ENCODE data around the gene MYOZ3.

MYOZ3 gene

DNA sequence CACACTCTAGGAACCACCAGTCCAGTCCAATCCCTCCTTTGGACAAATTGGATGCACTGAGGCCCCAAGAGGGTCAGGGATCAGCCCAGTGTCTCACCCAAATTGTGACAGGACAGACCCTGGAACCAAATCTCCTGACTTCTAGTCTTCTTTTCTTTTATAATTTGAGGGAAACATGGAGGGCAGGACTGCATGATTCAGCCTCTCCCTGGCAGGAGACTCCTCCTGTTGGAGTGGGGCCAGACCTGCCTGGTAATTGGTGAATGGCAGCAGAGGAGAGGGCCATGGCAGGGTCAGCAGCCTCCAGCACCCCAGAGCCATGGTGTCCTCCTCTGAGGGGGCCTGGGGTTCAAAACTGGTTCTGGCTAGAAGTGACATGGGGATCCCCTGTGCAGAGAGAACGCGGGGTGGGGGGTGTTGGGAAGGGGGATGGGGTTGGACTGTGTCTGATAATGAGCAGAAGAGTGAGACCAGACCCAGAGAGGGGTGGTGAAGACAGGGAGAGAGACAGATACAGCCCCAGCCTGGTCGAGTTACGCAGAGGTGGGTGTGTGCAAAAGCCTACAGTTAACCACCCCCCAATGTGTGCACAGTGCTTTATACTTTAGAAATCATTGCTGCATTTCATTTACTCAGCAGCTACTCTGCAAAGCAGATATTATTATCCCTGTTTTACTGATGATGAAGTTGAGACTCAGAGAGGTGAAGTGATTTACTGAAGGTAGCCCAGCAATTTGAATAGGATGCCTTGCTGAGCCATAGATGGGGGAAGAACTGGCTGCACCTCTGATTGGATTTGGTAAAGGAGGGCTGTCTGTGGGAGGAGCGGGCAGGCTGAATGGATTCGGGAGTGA lies 24.4 kb upstream of the MYOZ3 start:
- Histone ChIP-seq H3K4me3 (ENCODE audit: low read length in 2 of 2) (no peak overlapping the region), H3K9me3 (ENCODE audit: control insufficient read depth in 2 of 2, low read length in 2 of 2) (no peaks in the 10 kb centered on the region), H3K27ac (ENCODE audit: low read depth in 2 of 2, low read length in 2 of 2) (no peak overlapping the region), H3K27me3 (ENCODE audit: control insufficient read depth in 2 of 2, insufficient read depth in 2 of 2, low read length in 2 of 2) (no peaks in the 10 kb centered on the region), H3K36me3 (ENCODE audit: control insufficient read depth in 2 of 2, insufficient read depth in 2 of 2, low read length in 2 of 2) (peaks cover 3 to 5% of the 10 kb centered on the region in 2 donors), H3K9ac (ENCODE audit: low read depth in 1 of 2, low read length in 2 of 2) (no peak overlapping the region), H3K4me1 (ENCODE audit: control insufficient read depth in 2 of 2, insufficient read depth in 2 of 2, low read length in 2 of 2) (peaks cover 0 to 22% of the 10 kb centered on the region in 2 donors)

DNA sequence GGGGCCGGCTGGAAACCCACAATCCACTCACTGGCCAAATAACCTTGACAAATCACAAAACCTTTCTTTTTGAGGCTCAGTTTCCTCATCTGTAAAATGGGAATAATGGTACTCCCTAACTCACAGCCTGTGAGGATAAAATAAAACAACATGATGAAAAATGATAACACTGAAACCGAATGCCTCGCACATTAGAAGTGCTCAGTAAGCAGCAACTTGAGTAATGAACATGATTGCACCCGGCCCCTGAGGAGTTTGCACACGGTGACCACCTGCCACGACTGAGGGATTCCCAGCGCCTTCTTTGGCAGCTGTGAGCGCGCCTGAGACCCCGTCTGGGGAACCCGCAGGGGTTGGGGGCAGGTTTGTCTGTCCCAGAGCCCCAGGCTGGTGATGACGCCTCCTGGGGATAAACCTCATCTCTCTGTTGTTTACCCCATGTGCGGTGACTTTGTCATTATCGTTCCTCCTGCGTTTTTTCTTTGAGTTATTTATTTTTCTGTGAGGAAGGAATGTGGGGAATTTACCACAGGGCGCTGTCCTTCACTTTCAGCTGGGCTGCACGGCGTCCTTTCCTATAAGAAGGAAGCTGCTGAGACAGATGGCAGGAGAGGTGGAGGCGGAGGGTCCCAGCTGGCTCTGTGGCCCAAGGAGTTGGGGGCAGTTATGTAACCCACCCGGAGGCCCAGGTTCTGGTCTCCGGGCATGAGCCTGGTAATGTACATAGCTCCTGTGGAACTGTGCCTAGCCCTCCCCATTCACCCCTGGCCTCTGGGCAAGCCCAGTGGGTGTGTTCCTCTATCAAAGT lies 23.6 kb upstream of the MYOZ3 start:
- H3K36me3 ChIP-seq (ENCODE audit: control insufficient read depth in 2 of 2, insufficient read depth in 2 of 2, low read length in 2 of 2) = peaks cover 0 to 5% of the 10 kb centered on the region in 2 donors
- H3K27me3 ChIP-seq (ENCODE audit: control insufficient read depth in 2 of 2, insufficient read depth in 2 of 2, low read length in 2 of 2) = no peaks in the 10 kb centered on the region
- no peak overlapping the region for H3K9ac ChIP-seq (ENCODE audit: low read depth in 1 of 2, low read length in 2 of 2)
- H3K4me1 ChIP-seq (ENCODE audit: control insufficient read depth in 2 of 2, insufficient read depth in 2 of 2, low read length in 2 of 2) = peaks cover 4 to 29% of the 10 kb centered on the region in 2 donors
- no peaks in the 10 kb centered on the region for H3K9me3 ChIP-seq (ENCODE audit: control insufficient read depth in 2 of 2, low read length in 2 of 2)
- H3K4me3 ChIP-seq (ENCODE audit: low read length in 2 of 2) = no peak overlapping the region
- H3K27ac ChIP-seq (ENCODE audit: low read depth in 2 of 2, low read length in 2 of 2) = peak overlapping the region in 1 of 2 donors; percentile 6

DNA sequence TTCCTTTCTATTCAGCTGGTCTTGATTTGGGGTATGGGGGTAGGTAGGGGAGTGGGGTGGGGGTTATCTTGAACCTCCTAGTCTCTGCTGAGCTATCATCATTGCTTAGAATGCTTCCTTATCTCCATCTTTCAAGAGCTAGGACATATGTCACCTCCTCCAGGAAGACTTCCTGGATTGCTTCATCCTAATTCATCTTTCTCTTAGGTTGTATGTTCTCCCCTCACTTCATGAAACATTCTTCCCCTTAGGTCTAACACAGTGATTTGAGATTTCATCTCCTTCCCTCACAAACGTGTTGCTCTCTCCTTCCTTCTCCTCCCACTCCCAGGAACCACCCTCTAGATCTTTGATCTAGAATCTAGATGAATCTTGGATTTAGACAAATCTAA lies 23.0 kb upstream of the MYOZ3 start:
- Histone ChIP-seq H3K9ac (ENCODE audit: low read depth in 1 of 2, low read length in 2 of 2) (no peak overlapping the region), H3K36me3 (ENCODE audit: control insufficient read depth in 2 of 2, insufficient read depth in 2 of 2, low read length in 2 of 2) (peaks cover 0 to 5% of the 10 kb centered on the region in 2 donors), H3K4me1 (ENCODE audit: control insufficient read depth in 2 of 2, insufficient read depth in 2 of 2, low read length in 2 of 2) (peaks cover 8 to 29% of the 10 kb centered on the region in 2 donors), H3K4me3 (ENCODE audit: low read length in 2 of 2) (no peak overlapping the region), H3K27me3 (ENCODE audit: control insufficient read depth in 2 of 2, insufficient read depth in 2 of 2, low read length in 2 of 2) (no peaks in the 10 kb centered on the region), H3K27ac (ENCODE audit: low read depth in 2 of 2, low read length in 2 of 2) (peak overlapping the region in 1 of 2 donors; percentile 6), H3K9me3 (ENCODE audit: control insufficient read depth in 2 of 2, low read length in 2 of 2) (no peaks in the 10 kb centered on the region)

DNA sequence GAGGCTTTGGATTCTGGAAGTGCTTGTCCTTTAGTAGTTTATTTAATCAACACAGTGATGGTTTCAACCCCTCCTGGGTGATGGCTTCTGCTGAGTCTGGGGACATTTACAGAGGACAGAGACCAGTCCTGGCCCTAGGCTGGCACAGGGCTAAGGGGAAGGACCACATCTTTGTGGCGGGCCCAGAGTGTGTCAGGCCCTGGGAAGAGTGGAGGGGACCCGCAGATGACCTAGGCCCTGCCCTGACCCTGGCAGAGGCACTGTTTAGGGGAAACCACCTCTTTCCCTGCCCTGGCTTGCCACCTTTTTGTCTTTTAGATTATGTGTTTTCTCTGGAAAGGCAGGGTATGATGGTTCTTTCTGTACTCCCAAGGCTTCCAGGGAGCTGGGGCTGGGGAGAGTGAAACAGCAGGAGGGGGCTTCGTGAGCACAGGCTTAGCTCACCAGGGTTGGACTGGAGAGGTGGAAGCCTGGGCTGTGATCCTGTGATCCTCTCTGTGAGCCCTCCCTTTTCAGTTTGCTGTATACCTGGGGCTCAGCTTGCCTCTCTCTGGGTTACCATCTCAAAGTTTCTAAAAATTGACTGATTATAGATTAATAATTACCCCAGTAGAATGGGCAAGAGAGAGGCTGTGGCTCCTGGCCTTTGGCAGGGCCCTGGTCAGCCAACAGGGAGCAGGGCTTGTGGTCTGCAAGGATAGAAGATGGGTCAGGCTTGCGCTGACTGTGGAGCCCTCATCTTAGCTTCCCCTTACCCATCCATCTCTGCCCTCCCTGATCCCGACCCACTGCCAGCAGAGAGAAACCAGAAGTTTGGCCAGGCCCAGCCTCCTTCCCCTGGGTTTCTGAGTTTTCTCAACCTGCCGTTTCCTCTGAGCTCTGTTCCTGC lies 22.3 kb upstream of the MYOZ3 start:
- no peak overlapping the region for H3K9ac ChIP-seq (ENCODE audit: low read depth in 1 of 2, low read length in 2 of 2)
- no peaks in the 10 kb centered on the region for H3K9me3 ChIP-seq (ENCODE audit: control insufficient read depth in 2 of 2, low read length in 2 of 2)
- H3K27ac ChIP-seq (ENCODE audit: low read depth in 2 of 2, low read length in 2 of 2) = no peak overlapping the region
- H3K4me1 ChIP-seq (ENCODE audit: control insufficient read depth in 2 of 2, insufficient read depth in 2 of 2, low read length in 2 of 2) = peaks cover 8 to 29% of the 10 kb centered on the region in 2 donors
- no peaks in the 10 kb centered on the region for H3K27me3 ChIP-seq (ENCODE audit: control insufficient read depth in 2 of 2, insufficient read depth in 2 of 2, low read length in 2 of 2)
- H3K4me3 ChIP-seq (ENCODE audit: low read length in 2 of 2) = no peak overlapping the region
- H3K36me3 ChIP-seq (ENCODE audit: control insufficient read depth in 2 of 2, insufficient read depth in 2 of 2, low read length in 2 of 2) = peaks cover 0 to 5% of the 10 kb centered on the region in 2 donors

DNA sequence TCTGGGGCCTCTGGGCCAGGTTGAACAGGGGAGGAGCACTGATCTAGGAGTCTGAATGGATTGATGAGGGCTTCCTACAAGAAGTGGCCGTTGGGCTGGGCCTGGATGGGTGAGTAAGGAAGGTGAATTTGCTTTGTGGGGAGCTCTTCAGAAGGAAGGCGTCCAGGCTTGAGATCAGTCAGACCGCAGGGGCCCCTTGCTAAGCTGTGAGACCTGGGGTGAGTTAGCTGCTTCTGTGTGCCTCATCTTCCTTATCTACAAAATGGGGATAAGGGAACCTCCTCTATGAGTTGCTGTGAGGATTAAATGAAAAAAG lies 21.7 kb upstream of the MYOZ3 start:
- no peak overlapping the region for H3K9ac ChIP-seq (ENCODE audit: low read depth in 1 of 2, low read length in 2 of 2)
- H3K4me3 ChIP-seq (ENCODE audit: low read length in 2 of 2) = no peak overlapping the region
- H3K36me3 ChIP-seq (ENCODE audit: control insufficient read depth in 2 of 2, insufficient read depth in 2 of 2, low read length in 2 of 2) = peaks cover 0 to 5% of the 10 kb centered on the region in 2 donors
- peaks cover 12 to 29% of the 10 kb centered on the region in 2 donors for H3K4me1 ChIP-seq (ENCODE audit: control insufficient read depth in 2 of 2, insufficient read depth in 2 of 2, low read length in 2 of 2)
- no peaks in the 10 kb centered on the region for H3K27me3 ChIP-seq (ENCODE audit: control insufficient read depth in 2 of 2, insufficient read depth in 2 of 2, low read length in 2 of 2)
- no peaks in the 10 kb centered on the region for H3K9me3 ChIP-seq (ENCODE audit: control insufficient read depth in 2 of 2, low read length in 2 of 2)
- H3K27ac ChIP-seq (ENCODE audit: low read depth in 2 of 2, low read length in 2 of 2) = no peak overlapping the region

DNA sequence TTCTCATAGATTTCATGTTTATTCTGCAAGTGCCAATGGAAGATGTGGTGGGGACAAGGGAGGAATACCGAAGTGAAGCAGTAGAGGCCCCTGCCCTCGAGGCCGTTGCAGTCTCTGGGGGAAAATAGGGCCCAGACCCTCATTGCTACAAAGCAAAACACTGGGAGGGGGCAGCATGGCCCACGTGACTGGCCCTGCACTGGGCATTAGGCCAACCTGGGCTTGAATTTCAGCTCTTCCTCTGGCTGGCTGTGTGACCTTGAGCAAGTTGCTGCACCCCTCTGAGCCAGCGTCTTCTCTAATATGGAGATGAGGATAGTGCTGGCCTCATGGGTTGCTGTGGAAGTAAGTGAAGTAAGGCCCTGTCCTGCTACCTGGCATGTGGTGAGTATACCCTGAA lies 21.3 kb upstream of the MYOZ3 start:
- Histone ChIP-seq H3K27ac (ENCODE audit: low read depth in 2 of 2, low read length in 2 of 2) (no peak overlapping the region), H3K4me1 (ENCODE audit: control insufficient read depth in 2 of 2, insufficient read depth in 2 of 2, low read length in 2 of 2) (peaks cover 15 to 29% of the 10 kb centered on the region in 2 donors), H3K36me3 (ENCODE audit: control insufficient read depth in 2 of 2, insufficient read depth in 2 of 2, low read length in 2 of 2) (peaks cover 0 to 5% of the 10 kb centered on the region in 2 donors), H3K9me3 (ENCODE audit: control insufficient read depth in 2 of 2, low read length in 2 of 2) (no peaks in the 10 kb centered on the region), H3K4me3 (ENCODE audit: low read length in 2 of 2) (no peak overlapping the region), H3K9ac (ENCODE audit: low read depth in 1 of 2, low read length in 2 of 2) (no peak overlapping the region), H3K27me3 (ENCODE audit: control insufficient read depth in 2 of 2, insufficient read depth in 2 of 2, low read length in 2 of 2) (no peaks in the 10 kb centered on the region)

DNA sequence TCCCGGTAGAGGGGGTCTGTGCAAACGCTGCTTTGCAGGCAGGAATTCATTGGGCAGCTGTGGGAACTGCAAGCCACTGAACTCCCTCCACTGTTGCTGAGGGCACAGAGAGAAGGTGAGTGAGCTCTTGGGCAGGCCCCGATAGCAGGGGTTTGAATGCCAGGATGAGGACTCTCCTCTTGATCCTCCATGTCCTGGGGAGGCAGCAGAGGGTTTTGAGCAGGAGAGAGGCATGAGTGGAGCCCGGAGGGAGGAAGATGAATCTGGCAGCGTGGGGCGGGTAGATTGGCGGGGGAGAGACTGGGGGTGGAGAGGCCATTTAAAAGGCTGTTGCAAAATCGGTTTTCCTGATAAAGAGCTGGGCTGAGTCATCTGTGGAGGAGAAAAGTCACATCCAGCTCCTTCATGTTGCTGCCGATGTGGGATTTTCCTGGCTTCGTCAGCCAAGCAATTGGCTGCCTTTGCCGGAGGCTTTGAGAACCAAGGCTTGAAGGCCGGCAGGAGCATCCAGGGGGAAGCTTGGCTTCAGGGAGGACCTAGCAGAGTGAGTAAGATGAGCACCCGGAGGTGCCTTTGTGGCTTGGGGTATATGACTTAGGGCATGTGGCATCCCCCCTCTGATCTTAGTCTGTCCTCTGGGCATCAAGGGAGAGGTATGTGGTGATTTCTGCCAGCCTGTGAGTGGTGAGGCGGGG lies 20.6 kb upstream of the MYOZ3 start, which contains the start of gene SYNPO:
Gene SYNPO, plus strand, starts transcription at position 350 of the 695 bp plus-strand sequence. CDS start 7,616 bp downstream, outside the sequence.
- H3K4me1 ChIP-seq (ENCODE audit: control insufficient read depth in 2 of 2, insufficient read depth in 2 of 2, low read length in 2 of 2) = peaks cover 17 to 29% of the 10 kb centered on the region in 2 donors
- H3K36me3 ChIP-seq (ENCODE audit: control insufficient read depth in 2 of 2, insufficient read depth in 2 of 2, low read length in 2 of 2) = no peaks in the 10 kb centered on the region
- H3K4me3 ChIP-seq (ENCODE audit: low read length in 2 of 2) = no peak within 1 kb of the TSS
- peak within 1 kb of the TSS; percentile 49 to 58 for H3K27ac ChIP-seq (ENCODE audit: low read depth in 2 of 2, low read length in 2 of 2)
- H3K27me3 ChIP-seq (ENCODE audit: control insufficient read depth in 2 of 2, insufficient read depth in 2 of 2, low read length in 2 of 2) = no peaks in the 10 kb centered on the region
- H3K9ac ChIP-seq (ENCODE audit: low read depth in 1 of 2, low read length in 2 of 2) = no peak within 1 kb of the TSS
- no peaks in the 10 kb centered on the region for H3K9me3 ChIP-seq (ENCODE audit: control insufficient read depth in 2 of 2, low read length in 2 of 2)

DNA sequence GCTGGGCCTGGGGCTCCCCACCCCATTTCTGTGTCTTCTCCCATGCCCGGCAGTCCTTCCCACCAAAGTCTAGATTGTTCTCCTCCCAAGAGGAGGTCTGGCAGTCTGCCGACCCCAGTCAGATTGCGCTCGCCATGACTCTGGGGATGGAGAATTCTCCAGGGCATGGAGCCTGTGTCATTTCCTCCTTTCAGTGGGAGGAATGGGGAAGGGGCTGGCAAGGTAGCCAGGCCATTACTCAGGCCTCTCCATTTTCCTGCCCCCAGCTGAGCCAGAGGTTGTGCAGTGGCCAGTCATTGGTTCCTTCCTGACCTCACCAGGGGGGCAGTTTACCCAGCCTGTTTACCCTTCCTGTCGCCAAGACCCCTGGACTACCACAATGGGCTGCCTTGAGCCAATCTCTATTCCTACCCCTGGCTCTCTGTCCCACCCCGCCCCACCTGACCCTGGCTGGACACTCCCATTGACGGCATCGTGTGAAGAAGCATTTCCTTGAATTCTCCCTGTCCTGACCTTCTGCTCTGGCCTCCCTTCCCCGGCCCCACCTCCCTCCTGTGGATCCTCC lies 20.0 kb upstream of the MYOZ3 start:
- H3K4me3 ChIP-seq (ENCODE audit: low read length in 2 of 2) = no peak overlapping the region

More for the DNA sequence above, 20.0 kb upstream of the MYOZ3 start:
- Histone ChIP-seq H3K4me1 (ENCODE audit: control insufficient read depth in 2 of 2, insufficient read depth in 2 of 2, low read length in 2 of 2) (peaks cover 17 to 29% of the 10 kb centered on the region in 2 donors), H3K36me3 (ENCODE audit: control insufficient read depth in 2 of 2, insufficient read depth in 2 of 2, low read length in 2 of 2) (no peaks in the 10 kb centered on the region), H3K9me3 (ENCODE audit: control insufficient read depth in 2 of 2, low read length in 2 of 2) (no peaks in the 10 kb centered on the region), H3K9ac (ENCODE audit: low read depth in 1 of 2, low read length in 2 of 2) (no peak overlapping the region), H3K27ac (ENCODE audit: low read depth in 2 of 2, low read length in 2 of 2) (peak overlapping the region; percentile 49 to 58), H3K27me3 (ENCODE audit: control insufficient read depth in 2 of 2, insufficient read depth in 2 of 2, low read length in 2 of 2) (no peaks in the 10 kb centered on the region)

Measured in mucosa of rectum (tissue), 2 donors.